Activated naive CD4-positive, alpha-beta T cell treated with anti-CD3 and anti-CD28 coated beads, Interleukin-2, amount 50 U/mL, for 72 hours (primary cell): ENCODE data around the gene EMSY. TPM values are rescaled to one million over a fixed set of nuclear protein-coding genes. Genes with fewer than 3 reads are reported as not detected.
"Not testable (repeated sequence)": the region's sequence is repeated elsewhere in the genome, so short reads cannot be mapped to it uniquely, and the experiment has no call there.

Experiments used
- ATAC-seq, 2 donors: fragments of 150-1000 bp; cut with Tn5 transposase; 2 replicates each; pipeline ENCODE4 v1.10.0; 2021; ENCODE audit warnings: mild to moderate bottlenecking in 2 of 2, moderate library complexity in 2 of 2
- DNase-seq, 2 donors: peaks; one replicate each; pipeline ENCODE4 v3.0.0; 2021 to 2022; ENCODE audit warnings: low spot score in 2 of 2
- H3K27ac Mint-ChIP-seq, 2 donors: one replicate each; pipeline ENCODE4 v1.8.0; 2022; ENCODE audit warnings: mild to moderate bottlenecking in 2 of 2, mixed read lengths in 2 of 2
- H3K36me3 Mint-ChIP-seq, 2 donors: one replicate each; pipeline ENCODE4 v1.8.0; 2022; ENCODE audit warnings: mixed read lengths in 2 of 2
- H3K9me3 Mint-ChIP-seq, 2 donors: one replicate each; pipeline ENCODE4 v1.8.0; 2022; ENCODE audit warnings: mixed read lengths in 2 of 2
- total RNA-seq, 2 donors: library from RNA; stranded (reverse); gene quantifications; one replicate each; pipeline ENCODE4 v1.2.3, GENCODE V29; 2022

Gene EMSY, protein sequence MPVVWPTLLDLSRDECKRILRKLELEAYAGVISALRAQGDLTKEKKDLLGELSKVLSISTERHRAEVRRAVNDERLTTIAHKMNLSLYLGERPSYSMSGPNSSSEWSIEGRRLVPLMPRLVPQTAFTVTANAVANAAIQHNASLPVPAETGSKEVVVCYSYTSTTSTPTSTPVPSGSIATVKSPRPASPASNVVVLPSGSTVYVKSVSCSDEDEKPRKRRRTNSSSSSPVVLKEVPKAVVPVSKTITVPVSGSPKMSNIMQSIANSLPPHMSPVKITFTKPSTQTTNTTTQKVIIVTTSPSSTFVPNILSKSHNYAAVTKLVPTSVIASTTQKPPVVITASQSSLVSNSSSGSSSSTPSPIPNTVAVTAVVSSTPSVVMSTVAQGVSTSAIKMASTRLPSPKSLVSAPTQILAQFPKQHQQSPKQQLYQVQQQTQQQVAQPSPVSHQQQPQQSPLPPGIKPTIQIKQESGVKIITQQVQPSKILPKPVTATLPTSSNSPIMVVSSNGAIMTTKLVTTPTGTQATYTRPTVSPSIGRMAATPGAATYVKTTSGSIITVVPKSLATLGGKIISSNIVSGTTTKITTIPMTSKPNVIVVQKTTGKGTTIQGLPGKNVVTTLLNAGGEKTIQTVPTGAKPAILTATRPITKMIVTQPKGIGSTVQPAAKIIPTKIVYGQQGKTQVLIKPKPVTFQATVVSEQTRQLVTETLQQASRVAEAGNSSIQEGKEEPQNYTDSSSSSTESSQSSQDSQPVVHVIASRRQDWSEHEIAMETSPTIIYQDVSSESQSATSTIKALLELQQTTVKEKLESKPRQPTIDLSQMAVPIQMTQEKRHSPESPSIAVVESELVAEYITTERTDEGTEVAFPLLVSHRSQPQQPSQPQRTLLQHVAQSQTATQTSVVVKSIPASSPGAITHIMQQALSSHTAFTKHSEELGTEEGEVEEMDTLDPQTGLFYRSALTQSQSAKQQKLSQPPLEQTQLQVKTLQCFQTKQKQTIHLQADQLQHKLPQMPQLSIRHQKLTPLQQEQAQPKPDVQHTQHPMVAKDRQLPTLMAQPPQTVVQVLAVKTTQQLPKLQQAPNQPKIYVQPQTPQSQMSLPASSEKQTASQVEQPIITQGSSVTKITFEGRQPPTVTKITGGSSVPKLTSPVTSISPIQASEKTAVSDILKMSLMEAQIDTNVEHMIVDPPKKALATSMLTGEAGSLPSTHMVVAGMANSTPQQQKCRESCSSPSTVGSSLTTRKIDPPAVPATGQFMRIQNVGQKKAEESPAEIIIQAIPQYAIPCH (N-terminal part only)
- total RNA-seq, result 10 to 100 TPM; 30.5 to 62.2 TPM

- peak within 1 kb of the TSS; percentile 94 to 99 for H3K27ac Mint-ChIP-seq
- DNase-seq (peak; percentile 83 to 93), ATAC-seq (peak; percentile 95 to 96)
- peaks cover 23 to 30% of the 10 kb centered on the region in 2 donors for H3K36me3 Mint-ChIP-seq
- H3K9me3 Mint-ChIP-seq, result no peaks in the 10 kb centered on the region
Measured at GRCh38 chr11:76444384-76445120, at the start of gene EMSY. TSS of gene EMSY (plus strand) at chr11:76445018. CDS start at chr11:76446939, 1,921 bp downstream.

- ATAC-seq (no peak), DNase-seq (no peak)
- Mint-ChIP-seq H3K9me3 (no peaks in the 10 kb centered on the region), H3K27ac (no peak overlapping the region), H3K36me3 (no peaks in the 10 kb centered on the region)
Measured at GRCh38 chr11:76395296-76395695, 49.5 kb upstream of the EMSY start.

GRCh38 chr11:76397383-76397782 is 47.4 kb upstream of the EMSY start:
- no peak overlapping the region for H3K27ac Mint-ChIP-seq
- H3K36me3 Mint-ChIP-seq, result no peaks in the 10 kb centered on the region
- DNase-seq (no peak), ATAC-seq (no peak)
- no peaks in the 10 kb centered on the region for H3K9me3 Mint-ChIP-seq

DNA sequence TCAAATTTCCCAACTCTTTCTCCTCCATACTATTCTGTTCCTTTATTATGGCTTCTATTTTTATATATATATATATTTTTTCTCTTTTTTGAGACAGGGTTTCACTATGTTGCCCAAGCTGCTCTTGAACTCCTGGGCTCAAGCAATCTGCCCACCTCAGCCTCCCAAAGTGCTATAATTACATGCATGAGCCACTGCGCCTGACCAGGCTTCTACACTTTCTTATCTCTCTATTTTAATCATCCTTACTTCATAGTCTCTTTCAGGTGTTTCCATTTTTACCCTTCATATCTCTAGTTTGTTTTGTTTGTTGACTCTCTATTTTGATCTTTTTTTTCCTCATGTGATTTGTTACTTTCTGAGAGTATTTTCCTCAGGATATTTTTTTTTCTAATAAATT is 43.9 kb upstream of the EMSY start:
- DNase-seq (no peak), ATAC-seq (no peak)
- Mint-ChIP-seq H3K9me3 (no peaks in the 10 kb centered on the region), H3K27ac (peak overlapping the region in 1 of 2 donors; percentile 4), H3K36me3 (no peaks in the 10 kb centered on the region)

DNA sequence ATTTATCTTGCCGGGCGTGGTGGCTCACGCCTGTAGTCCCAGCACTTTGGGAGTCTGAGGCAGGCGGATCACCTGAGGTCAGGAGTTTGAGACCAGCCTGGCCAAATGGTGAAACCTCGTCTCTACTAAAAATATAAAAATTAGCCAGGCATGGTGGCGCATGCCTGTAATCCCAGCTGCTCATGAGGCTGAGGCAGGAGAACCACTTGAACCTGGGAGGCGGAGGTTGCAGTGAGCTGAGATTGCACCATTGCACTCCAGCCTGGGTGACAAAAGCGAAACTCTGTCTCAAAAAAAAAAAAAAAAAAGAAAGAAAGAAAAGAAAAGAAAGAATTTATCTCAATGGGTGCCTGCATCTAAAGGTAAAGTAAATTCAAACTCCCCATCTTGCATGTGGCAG is 43.3 kb upstream of the EMSY start:
- H3K36me3 Mint-ChIP-seq, H3K9me3 Mint-ChIP-seq, ATAC-seq, H3K27ac Mint-ChIP-seq, DNase-seq: not testable (repeated sequence)

DNA sequence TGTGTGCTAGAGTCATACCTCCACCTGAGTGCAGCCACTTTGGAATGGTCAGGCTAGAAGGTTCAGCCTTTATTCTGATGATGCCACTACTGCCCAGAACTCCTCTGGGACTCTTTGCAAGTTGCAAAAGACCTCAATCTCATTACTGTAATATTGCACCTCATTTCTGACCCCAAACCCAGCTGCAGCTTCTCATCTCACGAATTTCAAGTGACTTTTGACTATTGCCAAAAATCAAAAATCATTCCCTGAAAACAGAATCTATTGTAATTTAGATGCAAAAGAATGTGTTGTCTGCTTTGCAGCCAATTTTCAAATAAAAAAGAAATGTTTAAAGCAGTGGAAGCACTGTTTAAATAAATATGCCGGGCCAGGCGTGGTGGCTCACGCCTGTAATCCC is 38.5 kb upstream of the EMSY start:
- H3K27ac Mint-ChIP-seq, result no peak overlapping the region
- DNase-seq (no peak), ATAC-seq (no peak)
- H3K9me3 Mint-ChIP-seq, result no peaks in the 10 kb centered on the region
- H3K36me3 Mint-ChIP-seq, result no peaks in the 10 kb centered on the region

DNA sequence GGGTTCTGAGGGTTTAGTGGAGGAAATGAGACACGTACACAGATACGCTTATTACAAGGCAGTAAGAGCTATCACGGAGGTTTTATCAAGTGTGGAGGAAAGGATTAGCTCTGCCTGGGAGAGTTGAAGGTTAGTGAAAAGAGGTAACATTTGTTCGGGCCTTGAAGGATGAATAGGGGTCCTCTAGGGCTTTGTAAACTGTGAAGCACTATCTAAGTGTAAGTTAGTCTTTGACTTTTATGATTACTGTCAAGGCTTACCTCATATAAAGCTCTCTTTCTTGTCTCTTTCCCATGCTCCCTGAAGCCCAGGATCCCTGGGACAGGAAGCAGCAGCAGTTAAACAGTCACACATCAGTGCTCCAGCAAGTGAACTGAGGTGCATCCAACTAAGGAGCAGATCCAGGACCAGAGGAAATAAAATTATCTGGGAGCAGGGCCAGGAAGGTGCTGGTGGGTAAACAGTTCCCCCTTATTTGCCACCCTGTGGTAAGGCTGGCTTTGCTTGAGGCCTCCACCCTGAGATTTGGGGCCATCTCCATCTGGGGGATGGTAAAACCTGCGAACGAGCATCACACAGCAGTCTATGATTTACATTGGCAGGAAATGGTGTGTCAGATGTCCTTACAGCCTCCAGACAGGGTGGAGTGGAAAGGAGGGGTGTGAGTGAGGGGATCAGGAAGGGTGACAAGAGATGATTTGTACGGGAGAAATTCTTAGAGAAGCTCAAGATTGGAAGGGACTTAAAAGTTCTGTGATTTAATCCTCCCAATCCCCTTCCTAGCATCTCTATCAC is 36.5 kb upstream of the EMSY start:
- ATAC-seq (no peak), DNase-seq (no peak)
- H3K9me3 Mint-ChIP-seq, result no peaks in the 10 kb centered on the region
- no peaks in the 10 kb centered on the region for H3K36me3 Mint-ChIP-seq
- no peak overlapping the region for H3K27ac Mint-ChIP-seq

DNA sequence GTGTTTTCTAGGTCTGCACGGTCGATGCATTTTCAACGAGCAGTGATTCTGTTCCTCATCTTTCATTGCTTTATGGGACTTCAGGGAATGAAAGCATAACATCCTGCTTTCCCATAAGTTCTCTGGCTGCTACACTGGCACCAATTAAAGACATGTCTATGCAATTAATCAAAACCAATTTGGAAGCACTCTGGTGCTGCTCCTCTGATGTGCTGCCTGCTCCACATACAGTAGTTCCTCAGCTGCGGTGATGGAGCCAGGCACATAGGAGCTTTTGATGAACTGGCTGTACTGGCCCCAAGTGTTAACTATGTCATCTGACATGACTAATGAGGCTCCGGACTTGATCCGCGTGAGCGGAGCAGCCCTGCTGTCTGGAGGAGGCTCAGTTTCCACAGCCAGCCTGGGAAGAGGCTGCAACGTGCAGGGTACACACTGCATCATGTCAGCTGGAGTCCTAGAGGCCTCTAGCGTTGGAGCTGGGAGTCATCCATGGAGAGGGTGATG is 33.9 kb upstream of the EMSY start:
- Mint-ChIP-seq H3K27ac (no peak overlapping the region), H3K36me3 (no peaks in the 10 kb centered on the region), H3K9me3 (no peaks in the 10 kb centered on the region)
- no peak for ATAC-seq
- no peak for DNase-seq

- no peaks in the 10 kb centered on the region for H3K9me3 Mint-ChIP-seq
Measured at GRCh38 chr11:76415073-76415472, 29.7 kb upstream of the EMSY start.

DNA sequence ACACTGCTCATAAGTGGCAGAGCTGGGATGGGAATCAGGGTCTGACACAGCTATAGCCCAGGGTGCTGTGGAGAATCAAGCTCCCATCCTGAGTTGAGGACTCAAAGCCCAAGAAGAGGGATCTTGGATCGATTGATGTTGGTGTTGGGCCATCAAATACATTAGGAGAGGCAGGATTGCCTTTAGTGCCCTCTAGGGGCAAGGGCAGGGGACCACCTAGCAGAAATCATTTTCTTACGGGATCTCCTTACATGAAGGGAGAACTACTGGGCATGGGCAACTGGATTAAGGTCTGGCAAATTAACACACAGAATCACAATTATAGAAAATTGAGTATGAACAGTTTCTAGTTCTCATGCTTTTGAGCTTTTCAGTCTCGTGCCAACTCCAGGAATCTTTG is 24.9 kb upstream of the EMSY start:
- ATAC-seq, result no peak
- H3K36me3 Mint-ChIP-seq, result no peaks in the 10 kb centered on the region
- H3K9me3 Mint-ChIP-seq, result no peaks in the 10 kb centered on the region
- no peak overlapping the region for H3K27ac Mint-ChIP-seq
- DNase-seq, result no peak

More at GRCh38 chr11:76415073-76415472, 29.7 kb upstream of the EMSY start:
- no peak for ATAC-seq
- no peak for DNase-seq
- Mint-ChIP-seq H3K36me3 (no peaks in the 10 kb centered on the region), H3K27ac (no peak overlapping the region)

GRCh38 chr11:76424379-76424778 is 20.4 kb upstream of the EMSY start:
- ATAC-seq (peak; percentile 89 to 93), DNase-seq (peak in 1 of 2 donors; percentile 22)
- H3K36me3 Mint-ChIP-seq, result no peaks in the 10 kb centered on the region
- no peak overlapping the region for H3K27ac Mint-ChIP-seq
- H3K9me3 Mint-ChIP-seq, result no peaks in the 10 kb centered on the region

DNA sequence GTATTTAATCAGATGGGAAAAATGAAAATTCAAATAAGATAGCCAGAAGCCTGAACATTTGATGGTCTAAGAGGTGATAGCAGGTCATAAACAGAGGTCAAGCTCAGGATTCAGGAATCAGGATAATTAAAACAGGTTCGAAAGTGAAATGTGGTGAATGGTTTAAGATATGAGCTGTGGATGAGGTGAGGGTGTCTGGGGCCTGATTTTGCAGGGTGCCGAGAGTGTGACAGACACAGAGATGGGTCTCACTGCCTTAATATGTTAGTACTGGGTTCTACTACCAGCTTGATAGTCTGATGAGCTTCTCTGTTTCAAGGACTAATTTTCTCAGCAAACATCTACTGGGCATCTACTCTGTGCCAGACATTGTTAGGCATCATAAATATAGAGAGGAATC is 19.9 kb upstream of the EMSY start:
- Mint-ChIP-seq H3K9me3 (no peaks in the 10 kb centered on the region), H3K27ac (no peak overlapping the region), H3K36me3 (no peaks in the 10 kb centered on the region)
- no peak for DNase-seq
- peak; percentile 46 to 54 for ATAC-seq

GRCh38 chr11:76426660-76427059 is 18.2 kb upstream of the EMSY start:
- Mint-ChIP-seq H3K36me3 (no peaks in the 10 kb centered on the region), H3K27ac (no peak overlapping the region), H3K9me3 (no peaks in the 10 kb centered on the region)
- ATAC-seq (no peak), DNase-seq (no peak)

DNA sequence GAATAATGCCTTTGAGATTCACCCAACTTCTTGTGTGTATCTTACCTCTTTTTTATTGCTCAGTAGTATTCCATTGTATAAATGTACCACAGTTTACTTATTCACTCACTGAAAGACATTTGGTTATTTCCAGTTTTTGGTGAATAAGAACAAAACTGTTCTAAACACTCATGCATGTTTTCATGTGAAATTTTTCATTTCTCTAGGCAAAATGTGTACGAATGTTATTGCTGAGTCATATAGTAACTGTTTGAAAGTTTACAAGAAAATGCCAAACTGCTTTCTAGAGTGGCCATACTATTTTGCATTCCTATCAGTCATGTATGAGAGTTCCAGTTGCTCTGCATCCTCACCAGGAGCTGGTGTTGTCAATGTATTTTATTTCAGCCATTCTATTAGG is 8.8 kb upstream of the EMSY start:
- H3K27ac Mint-ChIP-seq, result no peak overlapping the region
- H3K9me3 Mint-ChIP-seq, result no peaks in the 10 kb centered on the region
- ATAC-seq, result peak; percentile 18 to 84
- H3K36me3 Mint-ChIP-seq, result peaks cover 0 to 6% of the 10 kb centered on the region in 2 donors
- DNase-seq, result no peak

DNA sequence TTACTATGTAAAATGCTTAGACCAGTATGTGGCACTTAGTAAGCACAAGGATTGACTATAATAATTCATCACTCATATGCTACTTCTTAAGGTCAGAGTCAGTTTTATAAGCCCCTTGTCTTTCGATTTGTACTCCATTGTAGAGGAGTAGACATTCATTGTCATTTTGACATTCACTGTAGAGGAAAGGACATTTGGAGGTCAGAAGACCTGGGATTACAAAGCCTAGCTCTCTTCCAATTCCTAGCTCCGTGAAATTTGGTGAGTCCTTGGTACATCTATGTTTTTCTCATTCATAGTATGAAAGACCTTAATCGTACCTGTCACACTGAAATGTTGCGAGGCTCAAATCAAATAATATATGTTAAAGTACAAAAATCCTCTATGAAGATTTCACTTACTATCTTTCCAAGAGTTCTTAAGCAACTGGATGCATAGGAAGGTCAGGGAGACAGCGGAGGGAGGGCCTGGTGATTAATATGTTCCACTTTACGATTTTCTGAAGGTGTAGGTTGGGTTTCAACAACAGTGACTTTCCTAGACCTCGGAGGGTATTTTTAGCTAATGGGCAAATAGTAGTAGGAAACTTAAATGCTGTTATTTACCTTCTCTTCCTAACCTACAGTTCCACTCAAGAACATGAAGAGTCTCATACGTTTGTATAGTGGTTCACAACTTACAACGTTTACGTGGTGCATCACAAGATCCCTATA is 1.4 kb upstream of the EMSY start:
- DNase-seq, result no peak

More for the DNA sequence above, 1.4 kb upstream of the EMSY start:
- H3K9me3 Mint-ChIP-seq, result no peaks in the 10 kb centered on the region
- no peak for ATAC-seq
- peak overlapping the region; percentile 94 to 99 for H3K27ac Mint-ChIP-seq
- H3K36me3 Mint-ChIP-seq, result peaks cover 23 to 26% of the 10 kb centered on the region in 2 donors
